Measurements from ENCODE around the gene ADSS1.

DNA sequence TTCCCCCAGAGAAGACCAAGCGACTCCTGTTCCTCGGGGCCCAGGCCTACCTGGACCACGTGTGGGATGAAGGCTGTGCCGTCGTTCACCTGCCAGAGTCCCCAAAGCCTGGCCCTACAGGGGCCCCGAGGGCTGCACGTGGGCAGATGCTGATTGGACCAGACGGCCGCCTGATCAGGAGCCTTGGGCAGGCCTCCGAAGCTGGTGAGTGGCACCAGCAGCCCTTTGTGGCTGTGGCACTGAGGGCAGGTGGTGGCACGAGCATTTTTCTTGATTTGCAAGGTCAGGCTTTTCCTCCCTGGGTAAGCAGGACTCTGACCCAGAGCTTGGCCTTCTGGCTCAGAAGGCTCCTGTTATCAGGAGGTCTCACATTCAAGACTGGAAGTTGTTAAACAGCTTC, 31.6 kb downstream of the ADSS1 start:
- TF ChIP-seq, protein P1, sequence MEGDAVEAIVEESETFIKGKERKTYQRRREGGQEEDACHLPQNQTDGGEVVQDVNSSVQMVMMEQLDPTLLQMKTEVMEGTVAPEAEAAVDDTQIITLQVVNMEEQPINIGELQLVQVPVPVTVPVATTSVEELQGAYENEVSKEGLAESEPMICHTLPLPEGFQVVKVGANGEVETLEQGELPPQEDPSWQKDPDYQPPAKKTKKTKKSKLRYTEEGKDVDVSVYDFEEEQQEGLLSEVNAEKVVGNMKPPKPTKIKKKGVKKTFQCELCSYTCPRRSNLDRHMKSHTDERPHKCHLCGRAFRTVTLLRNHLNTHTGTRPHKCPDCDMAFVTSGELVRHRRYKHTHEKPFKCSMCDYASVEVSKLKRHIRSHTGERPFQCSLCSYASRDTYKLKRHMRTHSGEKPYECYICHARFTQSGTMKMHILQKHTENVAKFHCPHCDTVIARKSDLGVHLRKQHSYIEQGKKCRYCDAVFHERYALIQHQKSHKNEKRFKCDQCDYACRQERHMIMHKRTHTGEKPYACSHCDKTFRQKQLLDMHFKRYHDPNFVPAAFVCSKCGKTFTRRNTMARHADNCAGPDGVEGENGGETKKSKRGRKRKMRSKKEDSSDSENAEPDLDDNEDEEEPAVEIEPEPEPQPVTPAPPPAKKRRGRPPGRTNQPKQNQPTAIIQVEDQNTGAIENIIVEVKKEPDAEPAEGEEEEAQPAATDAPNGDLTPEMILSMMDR (IDR thresholded peaks at IDR 0.05; ENCODE audit: low read length): no peak
- TF ChIP-seq EZH2 (IDR thresholded peaks at IDR 0.05; ENCODE audit: borderline replicate concordance, low read length): no peak
